H9 (cell line): ENCODE data around the gene LAMA3. TPM values are rescaled to one million over a fixed set of nuclear protein-coding genes. Genes with fewer than 3 reads are reported as not detected.

Source experiments
- DNase-seq: peaks from one replicate; pipeline ENCODE4 v3.0.0-alpha.2; 2017
- H2AFZ ChIP-seq: one replicate; pipeline ENCODE4 v1.6.1; 2013; ENCODE audit warnings: mild to moderate bottlenecking, low read length, control low read depth, moderate library complexity
- H2AK5ac ChIP-seq: 2 replicates; pipeline ENCODE4 v1.6.1; 2013; ENCODE audit warnings: low read length, control low read depth, mixed read lengths; ENCODE audit not compliant: insufficient read length
- H2BK120ac ChIP-seq: one replicate; pipeline ENCODE4 v1.6.1; 2013; ENCODE audit warnings: low read depth, mild to moderate bottlenecking, low read length, control low read depth, inconsistent platforms; ENCODE audit not compliant: poor library complexity, severe bottlenecking
- H2BK12ac ChIP-seq: 2 replicates; pipeline ENCODE4 v1.6.1; 2013; ENCODE audit warnings: low read length, control low read depth, mixed read lengths, low read depth; ENCODE audit not compliant: insufficient read length
- H2BK15ac ChIP-seq: 2 replicates; pipeline ENCODE4 v1.6.1; 2013; ENCODE audit warnings: low read depth, low read length, control low read depth
- H2BK20ac ChIP-seq: one replicate; pipeline ENCODE4 v1.6.1; 2013; ENCODE audit warnings: low read depth, mild to moderate bottlenecking, low read length, control low read depth, inconsistent platforms; ENCODE audit not compliant: poor library complexity, severe bottlenecking
- H2BK5ac ChIP-seq: 2 replicates; pipeline ENCODE4 v1.6.1; 2013; ENCODE audit warnings: low read length, control low read depth, mixed read lengths; ENCODE audit not compliant: insufficient read length
- H3K14ac ChIP-seq: 2 replicates; pipeline ENCODE4 v1.6.1; 2013; ENCODE audit warnings: low read length, control low read depth; ENCODE audit not compliant: insufficient read depth
- H3K18ac ChIP-seq: 2 replicates; pipeline ENCODE4 v1.6.1; 2013; ENCODE audit warnings: low read depth, mild to moderate bottlenecking, mixed read lengths, low read length, control low read depth; ENCODE audit not compliant: insufficient read length
- H3K23ac ChIP-seq: 2 replicates; pipeline ENCODE4 v1.6.1; 2013; ENCODE audit warnings: low read length, control low read depth, mixed read lengths, low read depth; ENCODE audit not compliant: insufficient read length
- H3K23me2 ChIP-seq: 2 replicates; pipeline ENCODE4 v1.6.1; 2013; ENCODE audit warnings: low read depth, mild to moderate bottlenecking, mixed read lengths, low read length, control low read depth; ENCODE audit not compliant: insufficient read length, poor library complexity, severe bottlenecking
- H3K27ac ChIP-seq: 2 replicates; pipeline ENCODE4 v1.5.1; 2013; ENCODE audit warnings: low read length, control low read depth, mixed read lengths, low read depth; ENCODE audit not compliant: insufficient read length
- H3K27me3 ChIP-seq: 2 replicates; pipeline ENCODE4 v1.6.1; 2013; ENCODE audit warnings: low read length, control low read depth, inconsistent platforms; ENCODE audit not compliant: insufficient read depth
- H3K4ac ChIP-seq: 2 replicates; pipeline ENCODE4 v1.6.1; 2013; ENCODE audit warnings: low read depth, mild to moderate bottlenecking, control low read depth, inconsistent platforms, low read length, moderate library complexity
- H3K4me1 ChIP-seq: 2 replicates; pipeline ENCODE4 v1.6.1; 2013; ENCODE audit warnings: low read length, control low read depth, inconsistent platforms; ENCODE audit not compliant: insufficient read depth
- H3K4me2 ChIP-seq: 2 replicates; pipeline ENCODE4 v1.6.1; 2013; ENCODE audit warnings: low read length, control low read depth, mixed read lengths; ENCODE audit not compliant: insufficient read length, insufficient read depth
- H3K56ac ChIP-seq: 2 replicates; pipeline ENCODE4 v1.6.1; 2013; ENCODE audit warnings: low read depth, mild to moderate bottlenecking, mixed read lengths, low read length, control low read depth; ENCODE audit not compliant: insufficient read length
- H3K79me1 ChIP-seq: 2 replicates; pipeline ENCODE4 v1.6.1; 2013; ENCODE audit warnings: low read depth, mild to moderate bottlenecking, moderate library complexity, low read length, control low read depth, inconsistent platforms; ENCODE audit not compliant: insufficient read depth, poor library complexity, severe bottlenecking
- H3K79me2 ChIP-seq: 2 replicates; pipeline ENCODE4 v1.6.1; 2013; ENCODE audit warnings: low read length, control low read depth, inconsistent platforms; ENCODE audit not compliant: insufficient read depth
- H3K9ac ChIP-seq: 2 replicates; pipeline ENCODE4 v1.6.1; 2013; ENCODE audit warnings: low read length, control low read depth, mixed read lengths; ENCODE audit not compliant: insufficient read length; ENCODE audit errors: extremely low read depth
- H3K9me3 ChIP-seq: one replicate; pipeline ENCODE4 v1.6.1; 2013; ENCODE audit warnings: low read depth, low read length, inconsistent platforms; ENCODE audit not compliant: control insufficient read depth
- H3T11ph ChIP-seq: one replicate; pipeline ENCODE4 v1.6.1; 2013; ENCODE audit warnings: mild to moderate bottlenecking, low read length, control low read depth, inconsistent platforms
- H4K20me1 ChIP-seq: one replicate; pipeline ENCODE4 v1.6.1; 2013; ENCODE audit not compliant: control insufficient read depth, insufficient read length, insufficient read depth
- H4K5ac ChIP-seq: 2 replicates; pipeline ENCODE4 v1.6.1; 2013; ENCODE audit warnings: low read depth, mild to moderate bottlenecking, mixed read lengths, low read length, control low read depth; ENCODE audit not compliant: insufficient read length
- H4K8ac ChIP-seq: replicated peaks from 2 replicates; pipeline ENCODE4 v1.6.1; 2013; ENCODE audit warnings: low read length, control low read depth, mixed read lengths, low read depth; ENCODE audit not compliant: insufficient read length
- H4K91ac ChIP-seq: 2 replicates; pipeline ENCODE4 v1.6.1; 2013; ENCODE audit warnings: low read depth, mild to moderate bottlenecking, moderate library complexity, mixed read lengths, low read length, control low read depth; ENCODE audit not compliant: insufficient read length
- H3K27ac Mint-ChIP-seq, 3 experiments: 2 replicates in 2 of 3; 3 replicates in 1 of 3; pipeline ENCODE4 v1.8.0; 2020 to 2021; ENCODE audit warnings: mixed read lengths in 3 of 3, mild to moderate bottlenecking in 1 of 3, moderate library complexity in 1 of 3
- H3K27me3 Mint-ChIP-seq: 2 replicates; pipeline ENCODE4 v1.8.0; 2021; ENCODE audit warnings: low read depth, mild to moderate bottlenecking, moderate library complexity, mixed read lengths
- H3K36me3 Mint-ChIP-seq, 3 experiments: 2 replicates in 2 of 3; 3 replicates in 1 of 3; pipeline ENCODE4 v1.8.0; 2020 to 2021; ENCODE audit warnings: low read depth in 3 of 3, mixed read lengths in 3 of 3; ENCODE audit not compliant: insufficient read depth in 1 of 3
- H3K4me1 Mint-ChIP-seq, 2 experiments: 2 replicates each; pipeline ENCODE4 v1.8.0; 2020; ENCODE audit warnings: mixed read lengths in 2 of 2
- H3K4me3 Mint-ChIP-seq, 2 experiments: 2 replicates in 1 of 2; 3 replicates in 1 of 2; pipeline ENCODE4 v1.8.0; 2020 to 2021; ENCODE audit warnings: mild to moderate bottlenecking in 2 of 2, mixed read lengths in 2 of 2, moderate library complexity in 1 of 2
- H3K9me3 Mint-ChIP-seq, 2 experiments: 2 replicates in 1 of 2; 3 replicates in 1 of 2; pipeline ENCODE4 v1.8.0; 2020; ENCODE audit warnings: mild to moderate bottlenecking in 2 of 2, mixed read lengths in 2 of 2, moderate library complexity in 1 of 2
- CTCF ChIP-seq: fragments of 200-600 bp; sonication (generic); conservative IDR thresholded peaks from 3 replicates; pipeline ENCODE4 v1.8.0; 2021; ENCODE audit warnings: antibody characterized with exemption, mild to moderate bottlenecking
- WGBS: extraction: QIAGEN DNeasy Blood & Tissue Kit; methylation state at CpG from one replicate; pipeline ENCODE4 v1.1.7; 2013; ENCODE audit warnings: missing lambda C conversion rate, low lambda C conversion rate, mixed read lengths; ENCODE audit not compliant: insufficient read length; ENCODE audit errors: extremely low coverage; 5-methylcytosine and 5-hydroxymethylcytosine counted together
- total RNA-seq: library from RNA; stranded (reverse); gene quantifications from 2 replicates; pipeline ENCODE4 v1.2.1, GENCODE V29; 2021

LAMA3 gene
- total RNA-seq, 1 experiment from 2014 or later = 0.33 TPM

- Histone ChIP-seq H3K4me1 (no peaks in the 10 kb centered on the region; the same call in 1 of the 2 replicates), H3K23me2 (no peaks in the 10 kb centered on the region), H3K9me3 (no peaks in the 10 kb centered on the region), H2BK15ac (no peak overlapping the region), H3K4me2 (no peak overlapping the region), H2BK20ac (no peak overlapping the region), H2BK5ac (no peak overlapping the region), H3K79me1 (no peaks in the 10 kb centered on the region), H3K9ac (no peak overlapping the region), H3K79me2 (no peaks in the 10 kb centered on the region; the same call in 1 of the 2 replicates), H4K8ac (no peak overlapping the region), H4K91ac (no peak overlapping the region), H3K56ac (no peak overlapping the region), H2BK12ac (no peak overlapping the region), H4K20me1 (no peaks in the 10 kb centered on the region), H2AK5ac (no peak overlapping the region), H3K23ac (no peak overlapping the region), H4K5ac (no peak overlapping the region), H3K27me3 (no peaks in the 10 kb centered on the region), H3K14ac (no peak overlapping the region), H3K27ac (no peak overlapping the region), H3T11ph (no peak overlapping the region), H3K18ac (no peak overlapping the region), H3K4ac (no peak overlapping the region), H2AFZ (no peak overlapping the region), H2BK120ac (no peak overlapping the region)
- WGBS = no CpG with 5 or more reads among the region's 8 CpGs
- H3K27me3 Mint-ChIP-seq = no peaks in the 10 kb centered on the region
- no peak overlapping the region for H3K4me3 Mint-ChIP-seq
- no peaks in the 10 kb centered on the region for H3K36me3 Mint-ChIP-seq
- H3K4me1 Mint-ChIP-seq = no peaks in the 10 kb centered on the region
- DNase-seq = no peak
- no peak overlapping the region for H3K27ac Mint-ChIP-seq
- no peaks in the 10 kb centered on the region for H3K9me3 Mint-ChIP-seq
- TF ChIP-seq CTCF = no peak
Observed at GRCh38 chr18:23932385-23933067, 243.3 kb downstream of the LAMA3 start.
